ENCODE data around the gene IGSF21. TPM values are rescaled to one million over a fixed set of nuclear protein-coding genes. Genes with fewer than 3 reads are reported as not detected.

Gene IGSF21
- total RNA-seq, 1 donor, result not detected

- no peak for TF ChIP-seq CTCF (IDR thresholded peaks at IDR 0.05; ENCODE audit: insufficient read depth, low read depth, low read length)
- DNase-seq (ENCODE audit: low read depth), result no peak
- H3K4me3 ChIP-seq (ENCODE audit: low read depth, low read length), result no peak overlapping the region
These were observed 175.4 kb downstream of the IGSF21 start for GRCh38 chr1:18282851-18283600.

- no peak overlapping the region for H3K4me3 ChIP-seq (ENCODE audit: low read depth, low read length)
- DNase-seq (ENCODE audit: low read depth), result no peak
- no peak for TF ChIP-seq CTCF (IDR thresholded peaks at IDR 0.05; ENCODE audit: insufficient read depth, low read depth, low read length)
These were observed 176.2 kb downstream of the IGSF21 start for GRCh38 chr1:18283601-18284385.

GRCh38 chr1:18284805-18285537 lies 177.4 kb downstream of the IGSF21 start:
- no peak for TF ChIP-seq CTCF (IDR thresholded peaks at IDR 0.05; ENCODE audit: insufficient read depth, low read depth, low read length)
- no peak overlapping the region for H3K4me3 ChIP-seq (ENCODE audit: low read depth, low read length)
- no peak for DNase-seq (ENCODE audit: low read depth)

- DNase-seq (ENCODE audit: low read depth), result no peak
These were observed 177.9 kb downstream of the IGSF21 start for GRCh38 chr1:18285538-18285924.

GRCh38 chr1:18288722-18289121 lies 181.1 kb downstream of the IGSF21 start:
- TF ChIP-seq CTCF (IDR thresholded peaks at IDR 0.05; ENCODE audit: insufficient read depth, low read depth, low read length), result no peak
- DNase-seq (ENCODE audit: low read depth), result no peak
- no peak overlapping the region for H3K4me3 ChIP-seq (ENCODE audit: low read depth, low read length)

More at GRCh38 chr1:18285538-18285924, 177.9 kb downstream of the IGSF21 start:
- H3K4me3 ChIP-seq (ENCODE audit: low read depth, low read length), result no peak overlapping the region
- no peak for TF ChIP-seq CTCF (IDR thresholded peaks at IDR 0.05; ENCODE audit: insufficient read depth, low read depth, low read length)

- no peak for DNase-seq (ENCODE audit: low read depth)
- no peak for TF ChIP-seq CTCF (IDR thresholded peaks at IDR 0.05; ENCODE audit: insufficient read depth, low read depth, low read length)
- H3K4me3 ChIP-seq (ENCODE audit: low read depth, low read length), result no peak overlapping the region
These were observed 182.0 kb downstream of the IGSF21 start for GRCh38 chr1:18289597-18289996.

All from fibroblast of villous mesenchyme (primary cell).